Prostate gland (tissue), 2 donors: ENCODE measurements around the gene MTMR1.

ENCODE experiments used
- CTCF ChIP-seq, 4 experiments: fragments of 200-600 bp in 2 of 4; fragments of 450-650 bp in 2 of 4; sonication (generic) in 2 of 4; IDR thresholded peaks; 1 replicate in 3 of 4; 2 replicates in 1 of 4; pipeline ENCODE4 v1.5.1; 2016 to 2019; ENCODE audit warnings: antibody characterized with exemption in 4 of 4, mild to moderate bottlenecking in 2 of 4, moderate library complexity in 2 of 4
- POLR2A ChIP-seq: fragments of 450-650 bp; IDR thresholded peaks from one replicate; pipeline ENCODE4 v1.6.1; 2016; ENCODE audit warnings: antibody characterized with exemption, mild to moderate bottlenecking

- TF ChIP-seq CTCF (IDR thresholded peaks at IDR 0.05) (no peak), POLR2A (no peak)
Measured at GRCh38 chrX:150700107-150700506, 6.9 kb downstream of the MTMR1 start.
